ENCODE measurements around the gene AMIGO3. TPM values are rescaled to one million over a fixed set of nuclear protein-coding genes. Genes with fewer than 3 reads are reported as not detected.
"Not testable (repeated sequence)": the region's sequence is repeated elsewhere in the genome, so short reads cannot be mapped to it uniquely, and the experiment has no call there.

Gene AMIGO3
- total RNA-seq (2014; rRNA removed; shearing (Covaris generic)): 2.0 and 2.7 TPM in 2 replicates

GRCh38 chr3:49719214-49719884 is at the start of gene AMIGO3:
Gene AMIGO3 (minus strand): TSS chr3:49719684. CDS start chr3:49719465, 219 bp downstream.
- DNase-seq (ENCODE audit: low spot score): peak; percentile 84

GRCh38 chr3:49763981-49764380 is 44.5 kb upstream of the AMIGO3 start:
- DNase-seq (ENCODE audit: low spot score): no peak

DNA sequence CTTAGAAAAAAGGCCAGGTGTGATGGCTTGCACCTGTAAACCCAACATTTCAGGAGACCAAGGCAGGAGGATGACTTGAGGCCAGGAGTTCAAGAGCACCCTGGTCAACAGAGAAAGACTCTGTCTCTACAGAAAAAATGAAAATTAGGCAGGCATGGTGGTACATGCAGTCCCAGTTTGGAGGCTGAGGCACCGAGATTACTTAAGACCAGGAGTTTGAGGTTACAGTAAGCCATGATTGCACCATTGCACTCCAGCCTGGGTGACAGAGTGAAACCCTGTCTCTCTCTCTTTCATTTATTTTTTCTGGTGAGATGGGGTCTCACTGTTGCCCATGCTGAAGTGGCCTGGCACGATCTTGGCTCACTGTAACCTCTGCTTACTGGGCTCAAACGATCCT is 42.2 kb upstream of the AMIGO3 start:
- DNase-seq (ENCODE audit: low spot score): no peak

DNA sequence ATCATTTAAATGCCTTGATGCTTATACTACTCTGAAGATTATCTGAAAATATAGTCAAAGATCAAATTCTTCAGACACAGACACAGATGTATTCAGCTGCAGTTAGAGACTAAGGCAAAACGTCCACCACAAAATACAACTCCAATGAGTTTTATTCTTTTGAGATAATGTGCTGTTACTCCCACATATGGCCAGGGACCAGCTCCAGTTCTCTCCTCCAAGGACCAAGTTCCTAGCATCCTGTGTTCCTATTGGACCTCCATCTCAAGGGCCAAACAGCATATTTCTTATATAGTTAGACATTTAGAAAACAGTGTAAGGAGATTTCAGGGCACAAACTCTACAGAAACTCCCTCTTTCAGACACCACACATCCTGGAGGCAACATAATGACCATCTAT is 39.7 kb upstream of the AMIGO3 start:
- no peak for DNase-seq (ENCODE audit: low spot score)

DNA sequence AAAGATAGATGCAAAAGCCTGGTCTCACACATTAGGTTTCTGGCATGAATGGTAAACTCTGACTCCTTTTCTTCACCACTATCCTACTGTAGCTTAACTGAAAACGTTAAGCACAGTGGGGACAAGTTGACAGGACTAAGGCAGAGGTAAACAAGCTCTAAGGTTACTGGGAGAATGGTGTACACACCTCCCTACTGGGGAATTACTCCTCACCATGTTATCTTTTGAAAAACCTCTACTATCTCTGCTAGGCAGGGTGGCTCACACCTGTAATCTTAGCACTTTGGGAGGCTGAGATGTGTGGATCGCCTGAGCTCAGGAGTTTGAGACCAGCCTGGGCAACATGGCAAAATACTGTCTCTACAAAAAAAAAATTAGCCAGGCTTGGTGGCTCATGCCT is 37.7 kb upstream of the AMIGO3 start:
- no peak for DNase-seq (ENCODE audit: low spot score)

GRCh38 chr3:49756036-49756435 is 36.6 kb upstream of the AMIGO3 start:
- no peak for DNase-seq (ENCODE audit: low spot score)

GRCh38 chr3:49754536-49754935 is 35.1 kb upstream of the AMIGO3 start:
- no peak for DNase-seq (ENCODE audit: low spot score)

GRCh38 chr3:49751501-49751900 is 32.0 kb upstream of the AMIGO3 start:
- no peak for DNase-seq (ENCODE audit: low spot score)

- DNase-seq (ENCODE audit: low spot score): no peak
Observed at GRCh38 chr3:49750056-49750455, 30.6 kb upstream of the AMIGO3 start.

DNA sequence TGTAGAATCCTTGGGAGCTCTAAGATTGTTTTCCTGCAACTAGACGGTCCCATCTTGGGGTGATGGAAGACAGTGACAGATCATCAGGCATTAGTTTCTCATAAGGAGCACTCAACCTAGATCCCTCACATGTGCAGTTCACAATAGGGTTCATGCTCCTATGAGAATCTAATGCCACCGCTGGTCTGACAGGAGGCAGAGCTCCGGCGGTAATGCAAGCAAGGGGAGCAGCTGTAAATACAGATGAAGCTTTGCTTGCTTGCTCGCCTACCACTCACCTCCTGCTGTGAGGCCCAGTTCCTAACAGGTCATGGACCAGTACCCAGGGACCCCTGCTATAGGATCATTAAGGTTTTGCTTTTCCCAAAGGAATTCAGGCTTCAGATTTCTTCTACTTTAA is 29.4 kb upstream of the AMIGO3 start:
- not testable (repeated sequence) for DNase-seq (ENCODE audit: low spot score)

- DNase-seq (ENCODE audit: low spot score): no peak
Observed at GRCh38 chr3:49747792-49748480, 28.5 kb upstream of the AMIGO3 start.

DNA sequence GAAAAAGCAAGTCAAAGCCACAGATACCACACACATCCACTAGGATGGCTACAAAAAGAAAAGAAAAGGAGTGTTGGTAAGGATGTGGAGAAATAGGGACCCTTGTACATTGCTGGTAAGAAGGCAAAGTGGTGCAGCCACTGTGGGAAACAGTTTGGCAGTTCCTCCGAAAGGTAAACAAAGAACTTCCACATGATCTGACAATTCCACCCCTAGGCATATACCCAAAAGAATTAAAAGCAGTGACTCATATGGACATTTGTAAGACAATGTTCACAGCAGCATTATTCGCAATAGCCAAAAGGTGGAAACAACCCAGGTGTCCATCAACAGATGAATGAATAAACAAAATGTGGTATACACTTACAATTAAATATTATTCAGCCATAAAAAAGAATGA is 26.5 kb upstream of the AMIGO3 start:
- DNase-seq (ENCODE audit: low spot score): no peak

GRCh38 chr3:49740427-49740826 is 20.9 kb upstream of the AMIGO3 start:
- DNase-seq (ENCODE audit: low spot score): no peak

DNA sequence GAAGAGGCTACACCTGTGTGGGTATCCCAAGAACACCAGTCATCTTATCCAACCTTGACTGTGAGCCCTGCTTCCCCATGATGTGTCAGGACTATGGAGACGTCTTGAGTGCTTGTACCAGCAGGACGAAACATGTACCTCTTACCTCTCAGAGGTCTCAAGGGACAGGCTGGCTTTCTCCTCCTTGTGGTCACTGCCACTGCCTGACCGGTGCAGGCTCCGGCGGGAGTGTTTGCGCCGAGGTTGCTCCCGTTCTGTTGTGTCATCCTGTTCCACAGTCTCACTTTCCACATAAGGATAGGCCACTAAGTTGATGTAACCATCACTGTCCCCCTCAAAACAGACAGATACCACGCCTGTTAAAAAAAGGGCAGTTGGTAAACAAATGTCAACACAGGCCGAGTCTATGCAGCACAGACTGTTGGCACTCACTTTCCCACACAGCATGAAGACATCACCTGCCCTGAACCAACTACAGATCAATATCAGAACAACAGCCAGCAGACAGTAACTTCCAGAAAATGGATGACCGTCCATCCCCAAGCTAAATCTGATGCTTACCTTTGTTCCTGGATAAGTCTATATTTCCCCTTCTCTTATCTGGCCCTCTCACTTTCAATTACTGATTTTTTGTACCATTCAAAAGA is 18.7 kb upstream of the AMIGO3 start:
- DNase-seq (ENCODE audit: low spot score): no peak

DNA sequence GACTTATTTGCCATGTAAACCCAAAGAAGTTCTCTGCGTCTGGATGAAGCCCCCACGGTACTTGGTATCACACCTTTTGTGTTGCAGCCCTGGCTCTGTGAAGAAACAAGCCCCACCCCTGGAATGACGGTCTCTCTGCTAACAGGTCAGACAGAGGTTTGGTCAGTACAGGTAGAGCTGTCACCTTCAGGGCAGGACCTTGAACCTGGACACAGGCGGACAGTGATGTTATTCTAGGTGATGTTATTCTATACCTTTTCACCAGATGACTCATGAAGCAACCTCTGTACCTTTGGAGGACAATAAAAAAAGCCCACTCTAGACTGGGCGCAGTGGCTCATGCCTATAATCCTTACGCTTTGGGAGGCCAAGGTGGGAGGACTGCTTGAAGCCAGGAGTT is 15.3 kb upstream of the AMIGO3 start:
- DNase-seq (ENCODE audit: low spot score): no peak

GRCh38 chr3:49733551-49733950 is 14.1 kb upstream of the AMIGO3 start:
- no peak for DNase-seq (ENCODE audit: low spot score)

DNA sequence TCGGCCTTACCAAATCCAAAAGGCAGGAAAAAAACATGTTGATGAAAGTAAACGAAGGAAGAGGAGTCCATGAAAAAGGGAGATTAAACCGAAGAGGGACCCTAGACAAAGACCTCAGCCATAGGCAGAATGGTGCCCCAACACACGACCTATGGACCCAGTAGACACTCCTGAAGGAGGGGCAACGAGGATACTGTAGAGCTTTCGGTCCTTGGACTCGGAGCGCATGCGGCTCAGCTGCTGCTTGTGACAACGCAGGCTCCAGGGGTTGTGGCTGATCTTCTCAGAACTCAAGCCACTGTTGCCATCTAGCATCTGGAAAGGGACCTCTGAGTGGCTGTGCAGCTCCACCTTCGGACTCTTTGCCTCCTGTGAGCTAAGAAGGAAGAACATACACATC is 13.1 kb upstream of the AMIGO3 start:
- no peak for DNase-seq (ENCODE audit: low spot score)

GRCh38 chr3:49729966-49730609 is 10.6 kb upstream of the AMIGO3 start:
- no peak for DNase-seq (ENCODE audit: low spot score)

DNA sequence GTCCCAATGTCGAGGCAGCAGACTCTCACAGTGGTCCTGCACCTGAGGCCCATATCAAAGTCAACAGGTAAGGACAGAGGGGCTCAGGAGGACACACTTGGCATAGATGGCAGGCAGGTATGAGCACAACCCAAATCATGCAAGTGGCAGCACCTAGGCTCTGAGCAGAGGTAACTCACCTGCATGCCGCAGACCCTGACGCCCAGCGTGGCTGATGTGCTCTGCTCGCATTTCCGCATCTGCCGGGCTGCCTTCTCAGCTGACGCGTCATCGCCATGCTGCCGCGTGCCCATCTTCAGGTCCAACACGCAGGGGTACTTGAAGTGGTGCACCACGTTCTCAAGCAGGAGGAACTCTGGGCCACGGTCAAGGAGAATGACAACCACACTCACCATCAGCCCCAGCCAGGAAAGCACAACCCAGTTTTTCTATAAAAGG is 8.5 kb upstream of the AMIGO3 start:
- no peak for DNase-seq (ENCODE audit: low spot score)

DNA sequence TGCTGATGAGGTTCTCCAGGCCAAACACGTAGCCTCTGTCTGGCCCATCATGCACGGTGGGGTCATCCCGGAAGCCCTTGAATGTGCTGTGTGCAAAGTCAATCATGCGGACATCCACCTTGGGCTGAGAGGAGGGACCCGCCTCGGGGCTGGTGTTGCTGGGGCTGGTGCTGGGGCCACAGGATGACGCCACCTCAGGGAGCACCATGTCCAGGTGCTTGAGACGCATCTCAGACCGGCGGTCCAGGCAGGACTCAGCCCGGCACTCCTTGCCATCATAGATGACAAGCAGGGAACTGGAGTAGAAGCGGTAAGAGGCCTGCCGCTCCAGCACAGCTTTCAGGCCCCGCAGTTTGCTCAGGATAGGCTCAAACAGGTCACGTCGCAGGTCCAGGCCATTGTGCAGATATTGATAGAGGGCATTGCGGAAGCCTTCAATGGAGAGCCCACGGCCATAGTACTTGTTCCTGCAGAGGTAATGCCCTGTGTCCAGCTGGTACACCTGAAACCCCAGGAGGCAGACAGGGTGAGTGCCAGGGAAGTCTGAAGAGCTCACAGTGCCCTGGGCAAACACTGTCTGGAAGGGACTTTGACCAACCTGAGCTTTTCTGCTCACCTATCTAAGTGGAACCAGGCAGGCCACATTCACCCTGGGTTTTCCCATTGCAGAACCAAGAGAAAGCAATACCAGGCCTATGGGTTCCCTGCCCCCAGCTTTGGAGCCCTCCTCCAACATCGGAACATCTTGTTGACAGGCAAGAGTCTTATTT is 7.9 kb upstream of the AMIGO3 start:
- DNase-seq (ENCODE audit: low spot score): no peak

GRCh38 chr3:49725906-49726681 is 6.6 kb upstream of the AMIGO3 start:
- no peak for DNase-seq (ENCODE audit: low spot score)
